ENCODE results near the gene PTPRT.

DNA sequence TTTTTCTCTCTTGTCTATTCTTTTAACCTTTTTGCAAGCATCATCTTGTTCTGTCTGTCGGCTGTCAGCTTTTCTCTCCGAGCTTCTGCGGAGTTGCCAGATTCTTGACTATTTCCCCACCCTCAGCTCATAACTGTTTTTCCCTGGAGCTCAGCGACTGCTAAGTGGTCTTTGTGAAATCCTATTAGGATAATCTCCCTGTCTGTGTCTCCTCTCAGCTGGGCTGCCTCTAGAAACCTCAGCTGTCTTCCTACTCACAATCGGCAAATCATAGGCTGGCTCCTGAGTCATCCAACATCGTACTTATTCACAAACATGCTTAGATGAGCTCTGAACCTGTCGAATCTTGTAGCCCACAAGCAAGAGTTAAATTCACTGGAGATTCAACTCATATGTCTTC is 332.3 kb downstream of the PTPRT start:
- TF ChIP-seq EZH2phosphoT487 (IDR thresholded peaks at IDR 0.05; ENCODE audit: borderline replicate concordance, low read depth), result no peak
- TF ChIP-seq, protein P1, sequence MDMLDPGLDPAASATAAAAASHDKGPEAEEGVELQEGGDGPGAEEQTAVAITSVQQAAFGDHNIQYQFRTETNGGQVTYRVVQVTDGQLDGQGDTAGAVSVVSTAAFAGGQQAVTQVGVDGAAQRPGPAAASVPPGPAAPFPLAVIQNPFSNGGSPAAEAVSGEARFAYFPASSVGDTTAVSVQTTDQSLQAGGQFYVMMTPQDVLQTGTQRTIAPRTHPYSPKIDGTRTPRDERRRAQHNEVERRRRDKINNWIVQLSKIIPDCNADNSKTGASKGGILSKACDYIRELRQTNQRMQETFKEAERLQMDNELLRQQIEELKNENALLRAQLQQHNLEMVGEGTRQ (IDR thresholded peaks at IDR 0.05; ENCODE audit: borderline replicate concordance, low read depth, low read length), result no peak
- TF ChIP-seq, protein P2, sequence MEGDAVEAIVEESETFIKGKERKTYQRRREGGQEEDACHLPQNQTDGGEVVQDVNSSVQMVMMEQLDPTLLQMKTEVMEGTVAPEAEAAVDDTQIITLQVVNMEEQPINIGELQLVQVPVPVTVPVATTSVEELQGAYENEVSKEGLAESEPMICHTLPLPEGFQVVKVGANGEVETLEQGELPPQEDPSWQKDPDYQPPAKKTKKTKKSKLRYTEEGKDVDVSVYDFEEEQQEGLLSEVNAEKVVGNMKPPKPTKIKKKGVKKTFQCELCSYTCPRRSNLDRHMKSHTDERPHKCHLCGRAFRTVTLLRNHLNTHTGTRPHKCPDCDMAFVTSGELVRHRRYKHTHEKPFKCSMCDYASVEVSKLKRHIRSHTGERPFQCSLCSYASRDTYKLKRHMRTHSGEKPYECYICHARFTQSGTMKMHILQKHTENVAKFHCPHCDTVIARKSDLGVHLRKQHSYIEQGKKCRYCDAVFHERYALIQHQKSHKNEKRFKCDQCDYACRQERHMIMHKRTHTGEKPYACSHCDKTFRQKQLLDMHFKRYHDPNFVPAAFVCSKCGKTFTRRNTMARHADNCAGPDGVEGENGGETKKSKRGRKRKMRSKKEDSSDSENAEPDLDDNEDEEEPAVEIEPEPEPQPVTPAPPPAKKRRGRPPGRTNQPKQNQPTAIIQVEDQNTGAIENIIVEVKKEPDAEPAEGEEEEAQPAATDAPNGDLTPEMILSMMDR (IDR thresholded peaks at IDR 0.05), result no peak
- no peak for TF ChIP-seq TEAD4 (IDR thresholded peaks at IDR 0.05; ENCODE audit: borderline replicate concordance, insufficient read depth)
- TF ChIP-seq, protein P3, sequence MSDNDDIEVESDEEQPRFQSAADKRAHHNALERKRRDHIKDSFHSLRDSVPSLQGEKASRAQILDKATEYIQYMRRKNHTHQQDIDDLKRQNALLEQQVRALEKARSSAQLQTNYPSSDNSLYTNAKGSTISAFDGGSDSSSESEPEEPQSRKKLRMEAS (IDR thresholded peaks at IDR 0.05; ENCODE audit: low read depth), result no peak

Data from SK-N-SH (cell line).